ENCODE results near the gene DMD.

The DMD gene

DNA sequence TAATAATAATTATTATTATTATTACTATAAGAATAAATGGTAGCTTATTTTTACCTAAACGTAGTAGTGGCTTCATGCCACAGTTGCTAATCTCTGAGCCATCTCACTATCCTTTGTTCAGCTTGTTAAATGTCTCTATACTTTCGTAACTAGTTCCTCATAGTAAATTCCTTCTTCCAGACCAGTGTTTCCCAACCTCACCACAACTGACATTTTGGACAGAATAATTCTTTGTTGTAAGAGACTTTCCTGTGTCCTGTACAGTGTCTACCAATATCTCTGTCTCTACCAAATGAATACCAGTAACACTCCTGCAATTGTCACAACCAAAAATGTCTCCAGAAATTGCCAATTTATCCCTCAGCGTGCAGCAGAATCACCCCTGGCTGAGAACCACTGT lies 1040.9 kb downstream of the DMD start:
- TF ChIP-seq, protein P1, sequence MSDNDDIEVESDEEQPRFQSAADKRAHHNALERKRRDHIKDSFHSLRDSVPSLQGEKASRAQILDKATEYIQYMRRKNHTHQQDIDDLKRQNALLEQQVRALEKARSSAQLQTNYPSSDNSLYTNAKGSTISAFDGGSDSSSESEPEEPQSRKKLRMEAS (IDR thresholded peaks at IDR 0.05; ENCODE audit: low read depth, low read length): no peak
- TF ChIP-seq MYC (IDR thresholded peaks at IDR 0.05; ENCODE audit: low read depth, low read length): no peak
- no peak for TF ChIP-seq POLR2A (IDR thresholded peaks at IDR 0.05; ENCODE audit: extremely low read depth, insufficient read length)
- TF ChIP-seq, protein P2, sequence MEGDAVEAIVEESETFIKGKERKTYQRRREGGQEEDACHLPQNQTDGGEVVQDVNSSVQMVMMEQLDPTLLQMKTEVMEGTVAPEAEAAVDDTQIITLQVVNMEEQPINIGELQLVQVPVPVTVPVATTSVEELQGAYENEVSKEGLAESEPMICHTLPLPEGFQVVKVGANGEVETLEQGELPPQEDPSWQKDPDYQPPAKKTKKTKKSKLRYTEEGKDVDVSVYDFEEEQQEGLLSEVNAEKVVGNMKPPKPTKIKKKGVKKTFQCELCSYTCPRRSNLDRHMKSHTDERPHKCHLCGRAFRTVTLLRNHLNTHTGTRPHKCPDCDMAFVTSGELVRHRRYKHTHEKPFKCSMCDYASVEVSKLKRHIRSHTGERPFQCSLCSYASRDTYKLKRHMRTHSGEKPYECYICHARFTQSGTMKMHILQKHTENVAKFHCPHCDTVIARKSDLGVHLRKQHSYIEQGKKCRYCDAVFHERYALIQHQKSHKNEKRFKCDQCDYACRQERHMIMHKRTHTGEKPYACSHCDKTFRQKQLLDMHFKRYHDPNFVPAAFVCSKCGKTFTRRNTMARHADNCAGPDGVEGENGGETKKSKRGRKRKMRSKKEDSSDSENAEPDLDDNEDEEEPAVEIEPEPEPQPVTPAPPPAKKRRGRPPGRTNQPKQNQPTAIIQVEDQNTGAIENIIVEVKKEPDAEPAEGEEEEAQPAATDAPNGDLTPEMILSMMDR (IDR thresholded peaks at IDR 0.05; ENCODE audit: low read depth, low read length): no peak
- H3K4me3 ChIP-seq (ENCODE audit: low read depth, low read length): no peak overlapping the region
- DNase-seq (ENCODE audit: low read depth): peak; percentile 17

DNA sequence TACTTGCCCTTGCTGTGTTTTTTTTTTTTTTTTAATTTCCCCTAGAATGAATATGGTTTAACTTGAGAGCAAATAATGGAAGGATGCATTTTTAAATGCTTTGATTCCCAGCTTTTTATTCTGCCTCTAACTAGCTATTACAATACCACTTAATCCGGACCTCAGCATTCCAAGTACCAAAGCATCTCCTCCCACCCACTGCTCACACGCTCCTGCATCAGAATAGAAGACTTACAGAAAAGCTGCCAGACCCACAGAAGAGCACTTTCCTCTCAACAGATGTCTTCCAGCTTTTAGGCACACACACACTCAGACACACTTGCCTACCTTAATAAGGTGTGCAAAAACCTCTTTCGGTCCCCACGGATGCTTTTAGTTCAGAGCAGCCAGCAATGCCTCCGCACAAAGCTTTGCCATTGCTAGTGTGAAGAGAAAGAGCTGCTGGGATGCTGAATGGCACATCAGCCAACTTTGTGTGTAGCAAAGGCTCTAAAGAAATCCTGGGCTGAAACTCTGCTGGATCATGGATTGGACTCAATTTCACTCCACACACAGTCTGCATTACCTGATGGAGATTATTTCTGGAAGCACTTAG lies 1056.2 kb downstream of the DMD start:
- TF ChIP-seq, protein P1 (IDR thresholded peaks at IDR 0.05; ENCODE audit: low read depth, low read length): no peak
- TF ChIP-seq POLR2A (IDR thresholded peaks at IDR 0.05; ENCODE audit: extremely low read depth, insufficient read length) (no peak), MYC (IDR thresholded peaks at IDR 0.05; ENCODE audit: low read depth, low read length) (no peak)
- TF ChIP-seq, protein P2 (IDR thresholded peaks at IDR 0.05; ENCODE audit: low read depth, low read length): no peak
- DNase-seq (ENCODE audit: low read depth): no peak
- H3K4me3 ChIP-seq (ENCODE audit: low read depth, low read length): no peak overlapping the region

DNA sequence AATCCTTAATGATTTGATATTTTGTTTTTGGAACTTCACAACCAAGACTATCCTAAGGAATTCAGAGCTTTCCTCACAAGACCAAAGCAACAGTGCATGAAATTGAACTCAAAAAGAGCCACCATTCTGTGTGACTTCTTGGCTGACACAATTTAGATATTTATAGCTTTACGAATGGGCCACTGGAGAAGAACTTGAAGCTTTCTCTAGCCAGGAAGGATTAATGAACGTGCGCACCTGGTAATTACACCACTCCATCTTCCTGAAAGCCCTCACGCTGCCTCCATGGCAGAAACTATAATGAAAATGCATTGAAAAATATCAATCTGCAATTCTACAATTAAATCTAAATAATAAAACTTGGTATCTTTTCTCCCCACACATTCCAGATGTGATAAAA lies 1057.8 kb downstream of the DMD start:
- TF ChIP-seq, protein P2 (IDR thresholded peaks at IDR 0.05; ENCODE audit: low read depth, low read length): no peak
- TF ChIP-seq, protein P1 (IDR thresholded peaks at IDR 0.05; ENCODE audit: low read depth, low read length): no peak
- TF ChIP-seq MYC (IDR thresholded peaks at IDR 0.05; ENCODE audit: low read depth, low read length) (no peak), POLR2A (IDR thresholded peaks at IDR 0.05; ENCODE audit: extremely low read depth, insufficient read length) (no peak)
- H3K4me3 ChIP-seq (ENCODE audit: low read depth, low read length): no peak overlapping the region
- DNase-seq (ENCODE audit: low read depth): no peak

DNA sequence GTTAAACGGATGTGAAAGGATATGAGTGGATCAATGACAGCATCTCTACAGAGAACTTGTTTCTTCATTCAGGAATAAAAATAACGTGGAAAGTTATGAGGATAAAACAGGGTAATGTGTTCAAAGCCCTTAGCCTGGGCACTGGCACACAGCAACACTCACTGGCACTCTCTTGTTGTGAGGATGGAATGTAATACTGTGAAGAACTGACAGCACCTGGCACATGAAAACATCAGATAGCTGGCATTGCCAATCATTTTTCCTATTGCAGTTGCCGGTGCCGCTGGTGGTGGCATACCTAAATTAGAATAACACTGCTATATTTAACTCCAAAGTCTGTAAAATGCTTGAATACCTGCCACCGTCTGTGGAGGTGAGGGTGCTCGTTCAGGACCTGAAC lies 1061.2 kb downstream of the DMD start:
- no peak for DNase-seq (ENCODE audit: low read depth)
- H3K4me3 ChIP-seq (ENCODE audit: low read depth, low read length): no peak overlapping the region
- TF ChIP-seq, protein P1 (IDR thresholded peaks at IDR 0.05; ENCODE audit: low read depth, low read length): no peak
- no peak for TF ChIP-seq MYC (IDR thresholded peaks at IDR 0.05; ENCODE audit: low read depth, low read length)
- TF ChIP-seq POLR2A (IDR thresholded peaks at IDR 0.05; ENCODE audit: extremely low read depth, insufficient read length): no peak
- TF ChIP-seq, protein P2 (IDR thresholded peaks at IDR 0.05; ENCODE audit: low read depth, low read length): no peak

DNA sequence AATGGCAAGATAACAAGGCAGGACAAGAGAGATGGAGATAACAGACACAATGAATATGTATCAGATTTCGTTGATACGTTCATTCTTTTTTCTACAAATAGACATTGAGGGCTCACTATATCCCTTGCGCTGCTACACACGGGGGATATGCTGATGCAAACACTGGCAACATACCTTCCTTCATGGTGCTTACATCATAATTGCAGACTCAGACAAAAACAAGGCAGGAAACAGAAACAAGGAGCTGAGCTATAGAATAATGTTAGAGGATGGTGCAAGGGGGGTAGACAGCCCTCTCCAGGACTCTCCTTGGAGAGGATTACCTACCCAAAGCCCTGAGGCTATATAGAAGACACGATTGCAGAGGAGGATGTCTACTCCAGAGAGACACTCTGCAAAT lies 1069.5 kb downstream of the DMD start:
- no peak for DNase-seq (ENCODE audit: low read depth)
- no peak overlapping the region for H3K4me3 ChIP-seq (ENCODE audit: low read depth, low read length)
- TF ChIP-seq, protein P1 (IDR thresholded peaks at IDR 0.05; ENCODE audit: low read depth, low read length): no peak
- TF ChIP-seq POLR2A (IDR thresholded peaks at IDR 0.05; ENCODE audit: extremely low read depth, insufficient read length): no peak
- TF ChIP-seq, protein P2 (IDR thresholded peaks at IDR 0.05; ENCODE audit: low read depth, low read length): no peak
- TF ChIP-seq MYC (IDR thresholded peaks at IDR 0.05; ENCODE audit: low read depth, low read length): no peak

Measured in NB4 (cell line).